Activated CD4-positive, alpha-beta T cell treated with anti-CD3 and anti-CD28 coated beads for 48 hours (primary cell): ENCODE data around the gene ENPP7.
"Not testable (repeated sequence)": the region's sequence is repeated elsewhere in the genome, so short reads cannot be mapped to it uniquely, and the experiment has no call there.

Experiments
- DNase-seq: peaks from one replicate; pipeline ENCODE4 v3.0.0-alpha.2; 2020

ENPP7 gene

DNA sequence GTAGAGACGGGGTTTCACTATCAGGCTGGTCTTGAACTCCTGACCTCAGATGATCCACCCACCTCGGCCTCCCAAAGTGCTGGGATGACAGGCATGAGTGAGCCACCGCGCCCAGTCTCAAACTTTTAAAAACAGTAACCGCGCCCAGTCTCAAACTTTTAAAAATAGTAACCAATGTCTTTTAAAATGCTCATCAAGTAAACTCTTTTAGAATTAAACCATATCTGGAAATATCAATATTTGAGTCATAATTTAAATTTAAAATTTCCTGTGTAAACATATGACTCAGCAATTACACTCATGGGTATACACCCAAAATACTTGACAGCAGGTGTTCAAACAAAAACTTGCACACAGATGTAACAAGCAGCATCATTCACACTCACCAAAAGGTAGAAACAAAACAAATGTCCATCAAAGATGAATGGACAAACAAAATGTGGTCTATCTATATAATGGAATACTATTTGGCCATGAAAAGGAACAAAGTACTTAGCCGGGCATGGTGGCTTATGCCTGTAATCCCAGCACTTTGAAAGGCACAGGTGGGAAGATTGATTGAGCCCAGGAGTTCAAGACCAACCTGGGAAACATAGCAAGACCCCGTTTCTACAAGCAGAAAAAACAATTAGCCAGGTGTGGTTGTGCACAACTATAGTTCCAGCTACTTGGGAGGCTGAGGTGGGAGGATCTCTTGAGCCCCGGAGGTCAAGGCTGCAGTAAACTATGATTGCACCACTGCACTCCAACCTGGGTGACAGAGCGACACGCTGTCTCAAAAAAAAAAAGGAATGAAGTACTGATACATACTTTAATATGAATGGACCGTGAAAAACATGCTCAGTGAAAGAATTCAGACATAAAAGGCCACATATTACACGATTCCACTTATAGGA is 20.2 kb downstream of the ENPP7 start:
- no peak for DNase-seq

DNA sequence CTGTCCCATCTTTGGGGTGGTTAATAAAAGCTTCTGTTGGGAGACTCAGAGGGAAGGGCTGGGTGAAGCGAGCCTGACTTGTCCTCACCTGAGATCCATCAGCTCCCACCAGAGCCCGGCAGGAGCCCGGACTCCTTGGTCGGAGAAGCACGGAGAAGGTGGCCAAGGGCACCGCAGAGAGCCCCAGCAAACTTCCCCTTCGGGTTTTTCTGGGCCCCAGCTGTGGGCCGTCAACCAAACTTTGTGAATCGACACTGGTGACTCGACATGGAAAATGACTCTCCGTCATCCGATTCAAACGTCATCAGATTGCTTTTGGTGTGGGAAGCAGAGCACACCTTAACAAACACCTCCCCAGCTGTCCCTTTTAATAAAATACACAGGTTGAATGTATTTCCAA is 21.4 kb downstream of the ENPP7 start:
- peak; percentile 58 for DNase-seq

DNA sequence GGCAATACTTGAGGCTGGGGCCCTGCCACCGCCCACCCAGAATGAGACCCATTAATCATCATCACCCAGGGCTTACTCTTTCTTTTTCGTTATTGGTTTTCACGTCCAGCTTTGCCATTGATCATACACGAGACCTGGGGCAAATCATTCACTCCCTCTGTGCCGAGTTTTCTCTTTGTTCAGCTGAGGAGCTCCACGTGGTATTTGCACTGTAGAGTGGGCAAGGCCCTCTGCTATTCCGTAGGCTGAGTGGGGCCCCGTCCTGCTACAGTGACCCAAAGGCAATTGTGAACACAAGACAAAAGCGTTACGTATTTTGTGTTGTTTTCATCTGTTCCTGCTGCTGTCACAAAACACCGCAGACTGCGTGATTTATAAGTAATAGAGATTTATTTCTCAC is 23.6 kb downstream of the ENPP7 start:
- DNase-seq, result no peak

DNA sequence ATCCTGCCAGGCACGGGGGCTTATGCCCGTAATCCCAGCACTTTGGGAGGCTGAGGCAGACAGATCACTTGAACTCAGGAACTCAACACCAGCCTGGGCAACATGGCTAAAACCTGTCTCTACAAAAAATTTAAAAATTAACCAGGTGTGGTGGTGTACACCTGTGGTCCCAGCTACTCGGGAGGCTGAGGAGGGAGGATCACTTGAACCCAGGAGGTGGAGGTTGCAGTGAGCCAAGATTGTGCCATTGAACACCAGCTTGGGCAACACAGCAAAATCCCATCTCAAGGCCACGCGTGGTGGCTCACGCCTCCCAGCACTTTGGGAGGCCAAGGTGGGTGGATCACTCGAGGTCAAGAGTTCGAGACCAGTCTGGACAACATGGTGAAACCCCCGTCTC is 24.2 kb downstream of the ENPP7 start:
- DNase-seq, result not testable (repeated sequence)

DNA sequence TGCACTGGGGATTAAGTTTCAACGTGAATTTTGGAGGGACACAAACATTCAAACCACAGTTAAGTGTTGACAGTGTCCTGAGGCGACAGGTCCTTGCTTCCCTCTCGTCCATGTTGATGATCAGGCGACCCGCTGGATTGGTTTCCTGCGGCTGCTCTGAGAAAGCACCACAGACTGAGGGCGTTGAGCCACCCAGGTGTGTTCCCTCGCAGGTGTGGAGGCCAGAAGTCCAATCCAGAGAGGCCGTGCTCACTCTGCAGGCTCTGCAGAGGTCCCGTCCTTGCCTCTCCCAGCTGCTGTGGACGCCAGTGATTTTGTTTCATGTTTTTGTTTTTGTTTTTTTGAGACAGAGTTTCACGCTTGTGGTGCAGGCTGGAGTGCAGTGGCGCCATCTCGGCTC is 24.8 kb downstream of the ENPP7 start:
- no peak for DNase-seq

DNA sequence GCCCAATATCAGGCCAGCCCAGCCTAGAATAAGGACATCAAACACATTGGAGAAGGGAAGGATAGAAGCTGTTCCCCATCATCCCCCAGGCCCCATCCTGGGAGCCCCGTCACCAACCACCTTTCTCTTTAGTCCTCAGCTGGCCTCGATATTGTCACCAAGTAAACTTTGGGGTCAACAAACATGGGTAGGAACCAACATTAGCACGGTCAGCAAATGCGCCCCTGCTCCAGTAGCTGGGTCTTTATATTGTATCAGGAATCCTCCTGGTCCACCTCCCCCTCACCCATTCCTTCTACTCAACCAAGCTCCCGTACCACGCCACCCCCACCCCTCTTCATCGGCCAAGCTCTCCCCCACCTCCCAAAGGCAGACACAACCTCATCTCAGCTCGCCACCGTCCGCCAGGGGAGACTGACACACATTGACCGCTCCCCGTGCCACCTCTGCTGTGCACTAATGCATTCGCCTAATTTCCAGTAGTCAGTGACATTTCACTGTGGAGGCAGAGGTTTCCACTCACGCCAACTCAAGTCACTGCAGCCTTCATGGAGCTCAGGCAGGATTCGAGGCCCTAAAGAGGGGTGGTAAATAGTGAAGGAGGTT is 26.5 kb downstream of the ENPP7 start:
- no peak for DNase-seq

DNA sequence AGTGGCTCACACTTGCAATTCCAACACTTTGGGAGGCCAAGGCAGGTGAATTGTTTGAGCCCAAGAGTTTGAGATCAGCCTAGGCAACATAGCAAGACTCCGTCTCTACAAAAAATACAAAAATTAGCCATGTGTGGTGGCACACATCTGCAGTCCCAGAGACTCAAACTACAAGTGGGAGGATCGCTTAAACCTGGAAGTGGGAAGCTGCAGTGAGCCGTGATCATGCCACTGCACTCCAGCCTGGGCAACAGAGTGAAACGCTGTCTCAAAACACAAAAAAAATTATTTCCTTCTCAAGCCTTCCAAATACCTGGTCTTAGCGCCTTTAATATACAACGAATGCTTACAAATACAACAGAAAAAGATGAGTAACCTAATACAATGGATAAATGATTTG is 27.5 kb downstream of the ENPP7 start:
- DNase-seq, result no peak

DNA sequence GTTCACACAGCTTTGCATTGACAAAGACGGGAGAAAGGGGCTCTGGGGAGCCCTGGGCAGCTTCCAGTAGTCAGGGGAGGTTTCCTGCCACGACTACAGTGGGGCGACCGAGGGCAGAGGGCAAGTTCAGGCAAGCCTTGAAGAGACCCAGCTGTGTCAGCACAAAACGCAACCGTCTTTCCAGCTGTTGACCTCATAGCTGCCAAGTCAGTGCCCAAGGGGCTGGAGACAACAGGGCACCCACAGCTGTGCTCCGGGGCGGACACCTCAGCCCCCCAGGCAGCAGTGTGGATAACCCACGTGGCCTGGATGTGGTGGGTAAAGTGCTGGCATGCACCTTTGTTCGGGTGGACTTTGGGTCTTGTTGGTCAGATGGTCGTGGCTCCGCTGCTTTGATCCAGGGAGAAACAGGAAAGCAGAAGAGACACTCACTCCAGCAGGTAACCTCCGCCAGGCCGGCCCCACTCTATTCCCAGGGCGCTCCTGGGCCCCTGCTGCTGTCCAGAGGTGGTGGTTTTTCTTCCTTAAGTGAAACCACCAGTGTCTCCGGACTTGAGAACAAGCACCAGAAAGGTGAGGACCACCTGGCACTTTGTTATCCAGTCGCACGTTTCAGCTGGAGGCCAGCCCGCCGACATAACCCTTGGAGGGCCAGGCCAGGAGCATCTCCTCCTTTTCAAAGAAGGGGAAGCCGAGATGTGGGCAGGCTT is 29.6 kb downstream of the ENPP7 start:
- DNase-seq, result no peak

DNA sequence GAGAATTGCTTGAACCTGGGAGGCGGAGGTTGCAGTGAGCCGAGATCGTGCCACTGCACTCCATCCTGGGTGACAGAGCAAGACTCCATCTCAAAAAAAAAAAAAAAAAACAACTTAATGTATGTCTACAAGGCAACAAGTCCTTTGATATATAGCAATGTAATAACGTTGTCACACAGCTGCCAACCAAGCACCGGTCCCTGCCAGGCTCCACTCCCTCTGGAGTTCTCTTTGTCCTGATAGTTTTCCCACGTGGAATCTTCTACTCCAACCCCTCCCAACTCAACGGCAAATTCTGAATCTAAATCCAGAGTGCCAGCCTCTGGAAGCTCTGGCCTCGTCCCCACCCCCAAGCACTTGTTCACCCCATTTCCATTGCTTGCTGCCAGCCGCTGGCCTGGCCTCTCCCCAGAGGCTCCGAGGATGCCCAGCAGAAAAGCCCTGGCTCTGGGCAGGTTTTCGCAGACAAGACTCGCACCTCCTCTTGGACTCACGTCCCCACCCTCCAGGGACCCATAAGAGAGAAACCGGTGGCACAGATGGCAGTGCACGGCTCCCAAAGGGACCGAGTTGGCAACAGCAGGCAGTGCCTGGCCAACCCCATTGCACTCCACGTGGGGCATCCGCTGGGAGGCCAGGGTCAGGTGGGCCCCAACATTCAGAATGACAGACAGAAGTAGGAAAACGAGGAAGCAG is 31.3 kb downstream of the ENPP7 start:
- no peak for DNase-seq

DNA sequence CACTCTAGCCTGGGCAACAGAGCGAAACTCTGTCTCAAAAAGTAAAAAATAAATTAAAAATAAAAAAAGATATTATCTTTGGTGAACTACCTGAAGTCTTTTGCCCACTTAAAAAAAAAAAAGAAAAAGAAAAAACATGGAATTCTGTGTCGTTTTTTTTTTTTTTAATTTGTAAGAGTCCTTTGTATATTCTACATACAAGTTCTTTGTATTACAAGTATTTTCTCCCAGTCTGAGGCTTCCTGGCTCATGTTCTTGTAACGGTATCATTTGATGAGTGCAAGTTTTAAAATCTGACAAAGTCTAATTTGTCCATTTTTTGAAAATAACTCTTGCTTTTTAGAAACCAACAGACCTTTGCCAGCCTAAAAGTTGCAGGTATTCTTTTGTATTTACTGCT is 35.0 kb downstream of the ENPP7 start:
- no peak for DNase-seq

DNA sequence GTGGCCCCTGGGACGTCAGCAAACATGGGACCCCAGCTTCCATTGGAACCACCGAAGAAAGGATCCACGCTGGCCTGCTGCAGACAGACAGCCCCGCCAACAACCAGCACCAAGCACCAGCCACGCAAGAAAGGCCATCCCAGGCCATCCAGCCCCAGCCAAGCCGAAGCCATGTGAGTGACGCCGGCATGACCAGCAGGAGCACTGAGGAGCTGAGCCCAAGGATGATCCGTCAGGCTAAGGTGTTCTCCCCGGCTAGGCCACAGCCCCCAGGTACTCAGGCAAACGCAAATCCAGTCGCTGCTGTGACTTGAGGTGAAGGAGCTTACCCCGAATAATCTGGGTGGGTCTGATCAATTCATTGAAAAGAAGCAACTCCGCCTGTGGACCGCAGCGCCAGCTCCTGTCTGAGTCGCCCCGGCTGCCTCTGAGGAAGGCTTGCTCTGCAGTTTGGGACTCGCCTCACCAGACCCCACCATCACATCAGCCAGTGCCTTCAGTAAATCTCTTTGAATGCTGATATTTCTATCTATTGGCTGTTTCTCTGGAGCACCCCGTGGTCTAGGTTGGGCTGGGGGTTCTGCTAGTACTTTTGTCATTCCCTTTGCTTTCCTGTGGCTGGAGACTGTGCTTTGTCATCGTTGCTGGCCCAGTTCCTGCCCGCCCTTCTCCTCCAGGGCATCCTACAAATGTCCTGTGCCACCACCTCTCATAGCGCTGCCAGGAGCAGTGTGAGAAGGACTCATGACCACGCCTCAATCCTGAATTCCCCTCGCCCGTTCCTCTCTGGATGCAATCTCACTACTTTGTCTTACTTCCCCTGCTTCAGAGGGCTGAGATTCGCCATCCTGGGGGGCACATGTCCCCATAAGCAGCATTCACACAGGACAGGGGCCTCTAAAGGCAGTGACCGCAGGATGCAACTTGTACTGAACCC is 39.1 kb downstream of the ENPP7 start:
- no peak for DNase-seq

DNA sequence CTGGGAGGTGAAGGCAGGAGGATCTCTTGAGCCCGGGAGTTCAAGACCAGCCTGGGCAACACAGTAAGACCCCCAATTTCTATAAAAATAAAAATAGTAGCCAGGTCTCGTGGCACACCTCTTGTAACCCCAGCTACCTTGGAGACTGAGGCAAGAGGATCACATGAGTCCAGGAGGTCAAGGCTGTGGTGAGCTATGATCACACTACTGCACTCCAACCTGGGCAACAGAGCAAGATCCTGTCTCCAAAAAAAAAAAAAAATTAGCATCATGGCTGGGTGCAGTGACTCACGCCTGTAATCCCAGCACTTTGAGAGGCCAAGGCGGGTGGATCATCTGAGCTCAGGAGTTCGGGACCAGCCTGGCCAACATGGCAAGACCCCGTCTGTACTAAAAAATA is 40.5 kb downstream of the ENPP7 start:
- DNase-seq, result no peak

DNA sequence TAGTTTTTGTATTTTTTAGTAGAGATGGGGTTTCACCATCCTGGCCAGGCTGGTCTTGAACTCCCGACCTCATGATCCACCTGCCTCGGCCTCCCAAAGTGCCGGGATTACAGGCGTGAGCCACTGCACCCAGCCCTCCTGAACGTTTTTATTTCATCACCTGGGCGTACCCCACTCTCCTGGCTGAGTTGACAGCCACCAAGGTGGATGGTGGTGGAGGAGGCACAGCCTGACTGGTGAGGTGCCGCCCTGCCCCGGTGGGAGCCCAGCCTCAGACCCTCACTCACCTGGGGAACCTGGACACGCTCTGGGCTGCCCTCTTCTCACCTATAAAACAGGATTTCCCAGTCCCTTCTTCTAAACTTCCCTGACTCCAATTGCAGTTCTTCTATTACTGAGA is 42.0 kb downstream of the ENPP7 start:
- not testable (repeated sequence) for DNase-seq

DNA sequence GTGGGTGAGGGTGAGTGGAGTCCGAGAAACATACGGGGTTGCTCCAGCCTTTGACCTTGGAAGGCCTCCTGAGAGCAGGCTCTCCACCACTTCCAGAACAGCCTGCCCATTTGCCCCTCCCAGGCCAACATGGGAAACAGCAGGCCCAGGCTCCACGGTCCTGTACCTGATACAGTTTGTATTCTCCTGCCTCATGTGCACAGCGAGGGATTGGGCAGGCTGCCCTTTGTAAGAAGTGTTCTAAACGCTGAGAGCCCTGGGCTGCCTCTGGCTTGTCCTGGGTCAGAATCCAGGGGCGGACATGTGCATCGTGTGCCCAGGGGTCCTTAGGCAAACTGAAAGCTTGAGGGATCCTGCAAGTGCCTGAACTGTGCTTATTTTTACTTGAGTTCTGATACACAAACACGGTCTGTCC is 43.8 kb downstream of the ENPP7 start:
- no peak for DNase-seq

DNA sequence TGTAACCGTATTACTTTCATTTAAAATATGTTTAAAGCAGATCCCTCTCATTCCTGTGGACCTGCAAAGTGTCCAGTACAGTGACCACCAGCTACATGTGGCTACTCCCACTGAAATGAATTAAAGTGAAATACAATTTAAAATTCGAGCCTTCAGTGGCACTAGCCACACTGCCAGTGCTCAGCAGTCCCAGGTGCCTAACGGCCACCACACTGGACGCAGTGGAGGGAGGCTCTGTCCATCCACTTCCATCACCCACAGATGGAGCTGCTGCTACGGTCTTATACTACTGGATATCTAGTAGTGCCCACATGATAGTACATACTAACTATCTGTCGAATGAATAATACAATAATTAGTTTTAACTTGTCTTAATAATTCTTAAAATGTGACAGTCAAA is 44.9 kb downstream of the ENPP7 start:
- DNase-seq, result no peak

DNA sequence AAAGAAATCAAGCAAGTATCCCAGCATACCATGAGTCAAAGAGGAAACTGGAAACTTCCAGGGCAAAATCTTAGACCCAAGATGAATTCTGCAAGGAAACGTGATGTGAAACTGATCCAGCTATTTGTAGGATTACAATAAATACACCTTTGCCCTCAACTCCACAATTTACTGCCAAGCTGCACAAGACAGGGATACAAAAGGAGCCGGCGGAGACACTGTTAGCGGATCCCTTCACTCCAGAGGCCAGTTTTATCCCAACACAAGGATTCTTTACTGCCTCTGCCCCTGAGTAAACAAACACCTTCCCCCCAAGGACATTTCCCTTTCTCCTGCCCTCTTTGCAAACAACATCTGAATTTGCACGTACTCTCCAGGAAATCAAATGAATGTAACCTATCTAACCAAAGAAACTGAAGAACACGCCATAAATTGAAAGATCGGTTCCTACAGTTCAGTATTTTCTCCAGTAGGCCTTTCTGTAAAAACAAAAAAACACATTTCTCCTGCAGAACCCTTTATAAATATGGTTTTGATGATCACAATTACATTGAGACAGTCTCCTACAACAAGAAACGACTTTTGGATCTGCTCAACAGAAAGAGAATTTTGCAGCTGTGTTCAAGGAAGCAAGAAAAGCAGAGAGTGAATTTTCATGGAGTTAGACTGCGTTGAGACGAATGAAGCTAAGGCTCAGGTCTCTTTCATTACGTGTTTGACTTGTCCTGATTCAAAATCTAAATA is 45.8 kb downstream of the ENPP7 start:
- DNase-seq, result no peak

DNA sequence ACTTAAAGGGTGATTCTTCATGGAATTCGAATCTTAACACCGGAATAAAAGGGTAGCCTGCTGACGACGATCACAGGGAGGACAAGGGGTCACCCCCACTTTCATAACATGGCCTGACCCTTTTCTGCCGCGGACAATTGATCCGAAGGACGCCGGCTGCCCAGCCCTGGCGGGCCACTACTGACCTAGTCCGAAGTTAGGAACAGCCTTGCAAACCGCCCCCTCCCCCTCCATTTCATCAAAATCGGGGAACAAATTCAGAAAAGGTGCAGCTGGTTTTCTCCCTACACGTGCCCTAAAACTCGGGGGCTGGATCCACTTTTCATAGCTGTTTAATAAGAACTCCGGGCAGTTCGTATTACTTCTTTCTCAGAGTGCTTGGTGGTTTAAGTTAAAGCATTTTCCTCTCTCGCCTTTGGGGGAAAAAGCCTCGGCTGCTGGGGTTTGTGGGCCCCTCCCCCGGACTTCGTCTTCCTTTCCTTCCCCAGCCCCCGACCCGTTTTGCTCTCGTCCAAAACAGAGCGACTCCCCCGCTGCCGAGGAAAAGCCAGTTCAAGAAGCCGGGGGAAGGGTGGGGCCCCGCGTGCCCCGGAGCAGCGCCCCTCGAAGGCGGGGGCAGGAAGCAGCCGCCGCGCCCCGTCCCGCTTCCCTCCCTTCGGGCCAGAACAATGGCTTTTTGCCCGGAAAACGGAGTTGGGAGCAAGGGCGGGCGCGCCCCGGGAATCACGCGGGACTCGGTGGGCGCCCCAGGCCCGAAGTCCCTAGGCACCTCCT is 46.6 kb downstream of the ENPP7 start:
- peak; percentile 29 for DNase-seq

DNA sequence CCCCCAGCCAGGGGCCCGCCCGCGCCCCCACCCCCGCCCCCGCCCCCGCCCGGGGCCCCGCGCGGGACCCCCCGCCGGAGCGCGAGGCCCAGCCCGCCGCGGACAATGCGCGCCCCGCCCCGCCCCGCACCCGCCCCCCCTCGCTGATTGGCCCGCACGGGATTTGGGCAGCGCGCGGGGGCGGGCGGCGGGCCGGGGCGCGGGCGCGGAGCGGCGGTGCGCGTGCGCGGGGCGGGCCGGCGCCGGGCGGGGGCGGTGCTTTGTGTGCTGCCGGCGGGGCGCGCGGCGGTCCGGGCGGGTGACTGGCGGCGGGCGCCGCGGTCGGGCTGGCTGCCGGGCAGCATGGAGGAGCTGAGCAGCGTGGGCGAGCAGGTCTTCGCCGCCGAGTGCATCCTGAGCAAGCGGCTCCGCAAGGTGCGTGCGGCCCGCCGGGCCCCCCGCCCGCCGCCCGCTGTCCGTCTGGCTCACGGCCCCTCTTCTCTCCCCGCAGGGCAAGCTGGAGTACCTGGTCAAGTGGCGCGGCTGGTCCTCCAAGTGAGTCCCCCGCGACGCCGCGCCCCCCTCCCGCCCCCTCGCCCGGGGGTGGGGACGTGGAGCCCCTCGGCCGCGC is 47.3 kb downstream of the ENPP7 start, which contains the start of gene CBX2:
Gene CBX2, plus strand, starts transcription at position 255 of the 610 bp plus-strand sequence. Its CDS starts 88 bp downstream, at position 343.
- peak; percentile 85 for DNase-seq

DNA sequence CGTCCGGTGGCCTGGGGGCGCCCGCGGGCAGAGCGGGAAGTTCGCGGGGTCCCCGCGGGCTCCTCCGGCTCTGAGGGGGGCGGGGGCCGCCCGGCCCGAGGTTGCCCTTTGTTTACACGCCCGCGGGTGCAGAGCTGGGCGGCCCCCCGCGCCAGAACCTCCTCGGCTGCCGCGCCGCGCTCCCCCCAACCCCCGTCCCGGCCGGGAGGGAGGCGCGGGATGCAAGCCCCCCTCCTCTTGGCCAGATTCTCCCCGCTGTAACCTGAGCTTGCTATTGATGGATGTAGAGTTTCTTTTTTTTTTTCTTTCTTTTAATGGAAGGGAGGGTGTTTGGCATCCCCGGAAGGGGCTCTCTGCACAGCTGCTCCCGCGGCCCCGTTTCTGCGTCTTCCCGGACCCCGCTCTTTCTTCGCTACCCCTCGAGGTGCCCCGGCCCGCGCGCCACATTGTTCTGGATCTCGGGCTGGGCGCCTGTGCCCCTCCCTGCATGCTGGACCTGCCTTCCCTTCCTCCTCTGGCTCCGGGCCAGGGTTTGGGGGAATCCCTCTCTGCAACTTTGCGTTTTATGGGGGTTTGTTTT is 47.9 kb downstream of the ENPP7 start:
- peak; percentile 28 for DNase-seq
